ENCODE data around the gene C17orf58. TPM values are rescaled to one million over a fixed set of nuclear protein-coding genes. Genes with fewer than 3 reads are reported as not detected.

Gene C17orf58
- total and polyA plus RNA-seq, 9 of the 15 experiments (the other 6 are each of a cell fraction or from before 2014, with no cell fraction given) = 8.6 to 37.4 (median 27.6) TPM

DNA sequence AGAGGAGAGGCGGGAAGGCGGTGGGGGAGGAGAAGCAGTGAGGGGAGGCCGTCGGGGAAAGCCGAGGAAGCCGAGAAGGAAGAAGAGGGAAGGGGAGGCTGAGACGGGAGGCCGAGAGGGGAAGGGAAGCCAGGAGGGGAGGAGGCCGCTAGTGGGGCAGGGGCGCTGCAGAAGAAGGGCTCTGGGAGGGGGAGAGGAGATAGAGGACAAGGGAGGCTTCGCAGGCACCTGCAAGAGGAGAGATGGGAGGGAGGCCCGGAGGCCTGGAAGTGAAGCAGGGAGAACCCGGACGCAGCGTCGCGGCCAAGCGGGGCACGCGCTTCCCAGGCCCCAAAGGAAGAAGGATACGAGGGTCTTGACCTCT, 2.3 kb downstream of the C17orf58 start (continued):
- TF ChIP-seq, protein P1, sequence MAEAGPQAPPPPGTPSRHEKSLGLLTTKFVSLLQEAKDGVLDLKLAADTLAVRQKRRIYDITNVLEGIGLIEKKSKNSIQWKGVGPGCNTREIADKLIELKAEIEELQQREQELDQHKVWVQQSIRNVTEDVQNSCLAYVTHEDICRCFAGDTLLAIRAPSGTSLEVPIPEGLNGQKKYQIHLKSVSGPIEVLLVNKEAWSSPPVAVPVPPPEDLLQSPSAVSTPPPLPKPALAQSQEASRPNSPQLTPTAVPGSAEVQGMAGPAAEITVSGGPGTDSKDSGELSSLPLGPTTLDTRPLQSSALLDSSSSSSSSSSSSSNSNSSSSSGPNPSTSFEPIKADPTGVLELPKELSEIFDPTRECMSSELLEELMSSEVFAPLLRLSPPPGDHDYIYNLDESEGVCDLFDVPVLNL (CRISPR knock-in tag; IDR thresholded peaks at IDR 0.05; ENCODE audit: low read depth) = 0 out of 2 replicates have a peak, but pooled peaks have one; percentile 16
- TF ChIP-seq, protein P2, sequence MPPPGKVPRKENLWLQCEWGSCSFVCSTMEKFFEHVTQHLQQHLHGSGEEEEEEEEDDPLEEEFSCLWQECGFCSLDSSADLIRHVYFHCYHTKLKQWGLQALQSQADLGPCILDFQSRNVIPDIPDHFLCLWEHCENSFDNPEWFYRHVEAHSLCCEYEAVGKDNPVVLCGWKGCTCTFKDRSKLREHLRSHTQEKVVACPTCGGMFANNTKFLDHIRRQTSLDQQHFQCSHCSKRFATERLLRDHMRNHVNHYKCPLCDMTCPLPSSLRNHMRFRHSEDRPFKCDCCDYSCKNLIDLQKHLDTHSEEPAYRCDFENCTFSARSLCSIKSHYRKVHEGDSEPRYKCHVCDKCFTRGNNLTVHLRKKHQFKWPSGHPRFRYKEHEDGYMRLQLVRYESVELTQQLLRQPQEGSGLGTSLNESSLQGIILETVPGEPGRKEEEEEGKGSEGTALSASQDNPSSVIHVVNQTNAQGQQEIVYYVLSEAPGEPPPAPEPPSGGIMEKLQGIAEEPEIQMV (tag; conservative IDR thresholded peaks at IDR 0.05; ENCODE audit: low read depth) = 0 out of 2 replicates have a peak, but pooled peaks have one; percentile 34
- TF ChIP-seq ZNF134 (CRISPR knock-in tag; conservative IDR thresholded peaks at IDR 0.05) (no peak), ARID2 (IDR thresholded peaks at IDR 0.05) (peak; percentile 53; the same call in 1 of the 2 replicates), MAFF (IDR thresholded peaks at IDR 0.05; ENCODE audit: low read length) (no peak)
- TF ChIP-seq, protein P3, sequence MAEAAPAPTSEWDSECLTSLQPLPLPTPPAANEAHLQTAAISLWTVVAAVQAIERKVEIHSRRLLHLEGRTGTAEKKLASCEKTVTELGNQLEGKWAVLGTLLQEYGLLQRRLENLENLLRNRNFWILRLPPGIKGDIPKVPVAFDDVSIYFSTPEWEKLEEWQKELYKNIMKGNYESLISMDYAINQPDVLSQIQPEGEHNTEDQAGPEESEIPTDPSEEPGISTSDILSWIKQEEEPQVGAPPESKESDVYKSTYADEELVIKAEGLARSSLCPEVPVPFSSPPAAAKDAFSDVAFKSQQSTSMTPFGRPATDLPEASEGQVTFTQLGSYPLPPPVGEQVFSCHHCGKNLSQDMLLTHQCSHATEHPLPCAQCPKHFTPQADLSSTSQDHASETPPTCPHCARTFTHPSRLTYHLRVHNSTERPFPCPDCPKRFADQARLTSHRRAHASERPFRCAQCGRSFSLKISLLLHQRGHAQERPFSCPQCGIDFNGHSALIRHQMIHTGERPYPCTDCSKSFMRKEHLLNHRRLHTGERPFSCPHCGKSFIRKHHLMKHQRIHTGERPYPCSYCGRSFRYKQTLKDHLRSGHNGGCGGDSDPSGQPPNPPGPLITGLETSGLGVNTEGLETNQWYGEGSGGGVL (CRISPR knock-in tag; IDR thresholded peaks at IDR 0.05) = no peak
- TF ChIP-seq, protein P4, sequence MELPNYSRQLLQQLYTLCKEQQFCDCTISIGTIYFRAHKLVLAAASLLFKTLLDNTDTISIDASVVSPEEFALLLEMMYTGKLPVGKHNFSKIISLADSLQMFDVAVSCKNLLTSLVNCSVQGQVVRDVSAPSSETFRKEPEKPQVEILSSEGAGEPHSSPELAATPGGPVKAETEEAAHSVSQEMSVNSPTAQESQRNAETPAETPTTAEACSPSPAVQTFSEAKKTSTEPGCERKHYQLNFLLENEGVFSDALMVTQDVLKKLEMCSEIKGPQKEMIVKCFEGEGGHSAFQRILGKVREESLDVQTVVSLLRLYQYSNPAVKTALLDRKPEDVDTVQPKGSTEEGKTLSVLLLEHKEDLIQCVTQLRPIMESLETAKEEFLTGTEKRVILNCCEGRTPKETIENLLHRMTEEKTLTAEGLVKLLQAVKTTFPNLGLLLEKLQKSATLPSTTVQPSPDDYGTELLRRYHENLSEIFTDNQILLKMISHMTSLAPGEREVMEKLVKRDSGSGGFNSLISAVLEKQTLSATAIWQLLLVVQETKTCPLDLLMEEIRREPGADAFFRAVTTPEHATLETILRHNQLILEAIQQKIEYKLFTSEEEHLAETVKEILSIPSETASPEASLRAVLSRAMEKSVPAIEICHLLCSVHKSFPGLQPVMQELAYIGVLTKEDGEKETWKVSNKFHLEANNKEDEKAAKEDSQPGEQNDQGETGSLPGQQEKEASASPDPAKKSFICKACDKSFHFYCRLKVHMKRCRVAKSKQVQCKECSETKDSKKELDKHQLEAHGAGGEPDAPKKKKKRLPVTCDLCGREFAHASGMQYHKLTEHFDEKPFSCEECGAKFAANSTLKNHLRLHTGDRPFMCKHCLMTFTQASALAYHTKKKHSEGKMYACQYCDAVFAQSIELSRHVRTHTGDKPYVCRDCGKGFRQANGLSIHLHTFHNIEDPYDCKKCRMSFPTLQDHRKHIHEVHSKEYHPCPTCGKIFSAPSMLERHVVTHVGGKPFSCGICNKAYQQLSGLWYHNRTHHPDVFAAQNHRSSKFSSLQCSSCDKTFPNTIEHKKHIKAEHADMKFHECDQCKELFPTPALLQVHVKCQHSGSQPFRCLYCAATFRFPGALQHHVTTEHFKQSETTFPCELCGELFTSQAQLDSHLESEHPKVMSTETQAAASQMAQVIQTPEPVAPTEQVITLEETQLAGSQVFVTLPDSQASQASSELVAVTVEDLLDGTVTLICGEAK (IDR thresholded peaks at IDR 0.05) = peak; percentile 74
- TF ChIP-seq, protein P4 (CRISPR knock-in tag; IDR thresholded peaks at IDR 0.05) = no peak
